Measurements from ENCODE around the gene CEMP1.

- no peak for TF ChIP-seq CTCF (IDR thresholded peaks at IDR 0.05)
- TF ChIP-seq POLR2A (IDR thresholded peaks at IDR 0.05): no peak
These were observed 33.3 kb downstream of the CEMP1 start for GRCh38 chr16:2497695-2498484.

Data from thyroid gland (tissue), 4 donors.